ENCODE measurements around the gene MYO3B.
"Not testable (repeated sequence)": the region's sequence is repeated elsewhere in the genome, so short reads cannot be mapped to it uniquely, and the experiment has no call there.

Gene MYO3B

DNA sequence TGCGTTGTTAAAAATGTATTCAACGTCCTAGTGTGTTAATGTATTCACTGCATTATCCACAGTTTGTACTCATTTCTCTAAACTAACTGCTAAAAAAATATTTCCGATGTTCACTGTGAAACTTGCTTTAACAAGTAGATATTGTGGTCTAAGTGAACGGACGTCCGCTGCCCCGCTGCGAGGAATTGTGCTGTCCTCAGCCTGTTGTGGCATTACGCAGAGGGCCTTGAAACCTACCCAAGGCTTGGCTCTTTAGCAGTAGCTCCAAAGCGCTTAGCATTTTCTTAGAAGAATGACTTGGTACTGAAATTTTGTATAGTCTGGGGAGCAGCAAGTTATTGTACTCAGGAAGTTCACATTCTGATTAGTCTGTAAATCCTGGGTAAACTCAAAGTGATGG, 400.7 kb downstream of the MYO3B start:
- no peak for DNase-seq

DNA sequence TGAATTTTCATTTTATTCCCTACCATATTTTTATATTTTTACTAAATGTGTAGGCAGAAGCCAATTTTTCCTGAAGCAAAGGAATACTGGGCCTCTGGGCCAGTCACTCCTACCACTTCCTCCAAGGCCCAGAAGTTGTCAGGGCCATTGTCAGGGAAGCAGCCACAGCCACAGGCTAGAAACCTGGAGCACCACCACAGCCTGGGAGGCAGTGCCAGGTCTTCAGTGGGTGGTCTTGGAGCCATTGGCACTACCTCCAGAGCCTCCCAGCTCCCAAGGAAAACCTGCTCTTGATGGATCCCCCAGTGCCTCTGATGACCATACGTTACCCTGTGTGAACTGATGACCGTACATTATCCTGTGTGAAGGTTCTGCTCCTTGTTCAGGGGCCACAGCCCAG, 401.6 kb downstream of the MYO3B start:
- DNase-seq = no peak

DNA sequence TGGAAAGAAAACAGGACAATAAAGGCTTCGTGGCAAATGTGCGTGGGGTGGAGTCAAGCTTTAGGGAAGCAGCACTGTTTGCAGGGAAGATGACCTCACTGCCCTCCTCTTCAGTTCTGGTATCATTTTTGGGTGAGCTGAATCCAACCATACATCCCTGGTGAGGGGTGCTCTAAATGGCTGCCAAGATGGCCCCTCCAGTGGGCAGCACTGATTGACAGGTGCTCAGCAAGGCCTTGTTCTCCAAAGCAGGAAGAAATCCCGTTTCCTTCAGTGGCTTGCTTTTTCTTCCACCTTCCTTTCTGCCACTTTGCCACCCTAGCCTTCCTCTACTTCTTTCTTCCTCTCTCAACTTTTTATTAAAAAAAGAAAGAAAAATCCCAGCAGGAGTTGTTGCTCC, 404.4 kb downstream of the MYO3B start:
- DNase-seq = no peak

DNA sequence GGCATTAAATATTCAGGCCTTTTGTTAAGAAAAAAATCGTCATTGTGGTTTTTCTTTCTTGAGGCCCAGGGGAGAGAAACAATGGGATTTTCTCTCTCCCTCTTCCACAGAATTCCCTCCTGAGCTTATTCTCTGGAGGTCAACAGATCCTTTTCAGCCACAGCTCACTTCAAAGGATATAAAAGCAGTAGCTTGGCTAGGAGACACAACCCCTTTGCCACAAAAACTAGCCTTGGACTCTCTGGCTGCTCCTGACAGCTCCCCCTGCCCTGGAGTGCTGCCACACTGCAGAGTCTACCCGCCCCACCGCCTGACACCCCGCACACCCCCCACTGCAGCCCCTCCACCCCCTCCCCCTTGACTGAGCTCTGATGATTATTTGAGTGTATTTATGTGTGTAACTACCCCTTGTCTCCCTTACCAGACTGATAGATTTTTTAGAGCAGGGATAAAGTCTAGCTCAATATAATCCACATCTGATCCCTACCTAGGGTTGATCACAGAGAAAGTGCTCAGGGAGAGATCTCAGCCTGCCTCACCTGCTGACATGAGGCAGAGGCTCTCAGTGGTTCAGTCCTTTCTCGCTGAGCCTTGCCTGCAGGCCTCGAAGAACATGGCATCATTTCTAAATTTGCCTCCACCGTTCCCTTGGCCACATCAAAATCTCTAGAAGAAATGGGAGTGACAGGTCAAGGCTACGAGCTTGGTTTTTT, 405.0 kb downstream of the MYO3B start:
- DNase-seq = no peak

DNA sequence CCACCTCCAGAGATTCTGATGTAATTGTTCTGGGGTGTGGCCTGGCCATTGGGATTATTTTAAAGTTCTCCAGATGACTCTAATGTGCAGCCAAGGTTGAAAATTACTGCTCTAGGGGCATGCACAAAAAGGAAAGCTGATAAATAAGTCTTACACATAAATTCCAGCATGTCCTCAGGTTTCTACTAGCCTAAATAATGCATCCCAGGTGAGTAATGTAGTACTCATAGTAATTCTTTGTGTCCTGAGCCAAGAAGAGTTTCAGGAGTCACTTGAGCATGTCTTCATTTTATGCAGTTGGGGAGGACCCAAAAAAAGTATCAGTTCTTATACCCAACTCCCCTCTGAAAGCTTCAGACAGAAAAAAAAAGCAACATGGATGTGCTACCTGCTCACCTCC, 407.1 kb downstream of the MYO3B start:
- DNase-seq = no peak

DNA sequence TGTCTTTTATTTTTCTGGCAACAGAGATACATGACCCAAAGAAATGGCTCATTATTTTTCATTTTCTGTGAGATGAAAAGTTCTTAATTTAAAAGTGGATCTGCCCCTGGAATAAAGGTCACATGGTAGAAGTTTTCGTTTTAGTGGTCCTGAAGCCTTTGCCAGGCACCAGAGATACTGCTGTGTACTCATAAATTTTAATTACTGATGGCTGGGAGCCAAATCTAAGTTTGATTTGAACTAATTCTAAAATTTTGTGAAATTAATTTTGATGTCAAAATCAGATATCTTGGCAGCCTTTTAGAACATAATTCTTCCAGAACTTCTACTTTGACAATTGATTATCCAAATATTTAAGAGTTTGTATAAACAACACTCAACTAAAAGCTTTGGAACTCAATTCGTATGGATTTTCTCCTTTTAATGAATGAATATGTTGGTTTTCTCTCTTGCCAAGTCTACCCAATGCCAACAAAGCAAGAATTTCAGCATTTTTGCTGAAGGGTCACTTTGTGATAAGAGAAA, 408.7 kb downstream of the MYO3B start:
- DNase-seq = no peak

DNA sequence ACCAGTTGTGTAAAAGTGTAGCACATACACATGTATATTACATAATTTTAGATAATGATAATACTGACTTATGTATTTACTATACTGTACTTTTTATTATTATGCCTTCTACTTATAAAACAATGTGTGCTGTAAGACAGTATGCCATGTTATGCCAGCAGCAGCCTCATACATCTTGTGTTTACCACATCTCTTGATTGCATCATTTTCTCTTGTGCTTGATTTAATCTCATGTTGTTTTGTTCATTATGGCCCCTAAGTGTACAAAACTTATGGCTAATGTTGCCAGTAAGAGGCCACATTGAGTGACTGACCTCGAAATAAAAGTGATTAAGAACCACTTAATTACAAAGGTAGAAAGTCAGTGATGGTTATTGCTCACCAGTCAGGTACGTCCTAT, 409.2 kb downstream of the MYO3B start:
- DNase-seq = peak in 1 of 5 experiments; percentile 19

DNA sequence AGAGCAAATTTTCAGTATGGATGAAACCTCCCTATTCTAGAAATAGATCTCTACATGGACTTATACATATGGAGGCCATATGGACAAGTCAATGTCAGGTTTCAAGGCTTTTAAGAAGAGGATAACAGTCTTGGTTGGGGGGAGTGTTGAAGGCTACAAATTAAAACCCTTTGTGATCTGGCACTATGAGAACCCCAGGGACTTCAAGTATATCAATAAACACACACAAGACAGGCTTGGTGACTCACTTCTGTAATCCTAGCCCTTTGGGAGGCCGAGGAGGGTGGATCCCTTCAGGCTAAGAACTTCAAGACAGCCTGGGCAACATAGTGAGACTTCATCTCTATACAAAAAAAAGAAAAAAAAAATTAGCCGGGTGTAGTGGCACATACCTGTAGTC, 410.0 kb downstream of the MYO3B start:
- DNase-seq = no peak

DNA sequence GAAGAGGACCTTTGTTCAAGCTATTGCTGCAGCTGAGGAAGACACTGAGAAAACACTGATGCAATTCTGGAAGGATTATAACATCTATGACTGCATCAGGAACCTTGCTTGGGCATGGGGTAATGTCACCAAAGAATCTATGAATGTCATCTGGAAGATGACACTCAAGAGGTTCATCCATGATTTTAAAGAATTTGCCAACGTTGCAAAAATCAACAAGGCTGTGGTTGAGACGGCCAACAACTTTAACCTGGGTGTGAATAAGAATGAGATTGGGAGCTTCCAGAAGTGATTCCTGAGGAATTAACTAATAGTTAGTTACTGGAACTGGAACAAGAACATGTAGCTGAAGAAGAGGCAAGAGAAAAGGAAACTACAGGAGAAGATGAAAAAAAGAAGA, 410.8 kb downstream of the MYO3B start:
- DNase-seq = no peak

DNA sequence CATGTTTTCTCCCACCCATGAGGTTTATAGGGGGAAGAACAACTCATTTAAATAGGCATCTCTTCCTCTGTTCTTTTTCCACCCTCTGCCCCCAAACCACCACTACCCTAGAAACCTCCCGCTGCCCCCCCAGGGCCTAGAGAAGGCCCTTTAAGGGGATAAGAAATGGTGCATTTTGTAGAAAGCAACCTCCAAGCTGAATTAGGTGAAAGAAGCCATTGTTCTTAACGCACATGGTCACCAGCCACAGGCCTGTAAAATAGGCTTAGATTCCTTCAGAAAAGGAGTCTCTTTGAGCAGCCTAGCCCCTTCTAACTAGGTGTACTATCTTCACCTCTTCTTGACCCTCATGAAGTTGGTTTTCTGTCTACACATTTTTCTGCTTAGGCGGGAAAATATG, 418.6 kb downstream of the MYO3B start:
- DNase-seq = no peak

DNA sequence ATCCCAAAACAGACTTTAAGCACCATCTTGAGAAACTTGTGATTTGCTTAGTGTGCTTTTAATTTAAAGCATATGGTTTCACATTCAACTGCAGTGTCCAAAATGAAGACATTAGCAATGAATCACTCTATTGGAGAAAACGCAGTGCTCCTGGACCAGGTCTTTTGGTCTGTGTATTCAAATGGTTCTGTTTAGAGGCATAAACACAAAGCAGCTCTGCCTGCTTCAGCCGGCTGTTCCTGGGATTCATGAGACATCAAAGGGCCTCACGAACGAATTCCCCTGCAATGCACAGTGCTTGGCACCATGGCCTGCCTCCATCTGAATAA, 420.1 kb downstream of the MYO3B start:
- no peak for DNase-seq

DNA sequence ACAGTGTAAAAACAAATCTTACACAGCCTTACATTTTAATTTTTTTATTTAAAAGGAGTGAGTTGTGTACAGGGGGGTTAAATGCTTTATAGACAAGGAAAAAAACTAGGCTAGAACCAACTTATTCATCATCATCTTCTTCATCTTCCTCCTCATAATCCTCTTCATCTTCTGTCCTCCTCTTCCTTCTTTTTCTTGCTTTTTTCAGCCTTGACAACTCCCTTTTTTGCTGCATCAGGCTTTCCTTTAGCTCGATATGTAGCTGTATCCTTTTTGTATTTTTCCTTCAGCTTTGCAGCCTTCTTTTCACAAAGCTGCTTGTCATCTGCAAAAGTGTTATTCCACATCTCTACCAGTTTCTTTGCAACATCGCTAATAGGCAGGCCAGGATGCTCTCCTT, 423.5 kb downstream of the MYO3B start:
- DNase-seq = no peak

DNA sequence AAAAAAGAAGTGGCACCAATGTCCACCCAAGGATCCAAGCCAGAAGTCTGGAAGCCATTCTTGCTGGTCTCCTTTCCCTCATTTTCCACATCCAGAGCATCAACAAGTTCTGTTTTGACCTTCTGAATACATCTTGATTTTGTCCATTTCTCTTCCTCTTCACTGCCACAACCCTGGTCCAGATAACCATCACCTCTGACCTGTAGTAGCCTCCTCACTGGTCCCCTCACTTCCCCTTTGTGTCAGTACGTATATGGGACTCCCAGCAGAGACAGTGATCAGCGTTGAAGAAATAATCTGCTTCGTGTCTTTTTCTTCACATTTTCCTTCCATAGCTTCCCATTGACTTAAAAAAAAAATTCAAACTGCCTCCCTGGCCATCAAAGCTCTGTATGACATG, 427.9 kb downstream of the MYO3B start:
- DNase-seq = no peak

DNA sequence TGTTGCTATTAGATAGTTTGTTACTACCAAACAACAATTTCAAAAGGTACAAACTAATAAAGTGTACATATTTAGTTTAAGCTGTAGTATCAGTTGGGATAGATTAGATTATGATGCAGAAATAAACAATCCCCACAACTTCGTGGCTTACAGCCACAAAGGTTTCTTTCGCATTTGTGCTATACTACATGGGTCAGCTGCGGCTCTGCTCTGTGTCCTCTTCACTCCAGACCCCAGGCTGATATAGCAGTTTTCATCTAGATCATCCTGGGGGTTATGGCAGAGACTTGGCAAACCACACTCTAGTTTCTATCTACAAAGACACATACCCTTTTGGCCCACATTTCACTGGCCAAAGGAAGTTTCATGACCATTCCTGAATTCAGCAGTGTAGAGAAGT, 429.2 kb downstream of the MYO3B start:
- no peak for DNase-seq

DNA sequence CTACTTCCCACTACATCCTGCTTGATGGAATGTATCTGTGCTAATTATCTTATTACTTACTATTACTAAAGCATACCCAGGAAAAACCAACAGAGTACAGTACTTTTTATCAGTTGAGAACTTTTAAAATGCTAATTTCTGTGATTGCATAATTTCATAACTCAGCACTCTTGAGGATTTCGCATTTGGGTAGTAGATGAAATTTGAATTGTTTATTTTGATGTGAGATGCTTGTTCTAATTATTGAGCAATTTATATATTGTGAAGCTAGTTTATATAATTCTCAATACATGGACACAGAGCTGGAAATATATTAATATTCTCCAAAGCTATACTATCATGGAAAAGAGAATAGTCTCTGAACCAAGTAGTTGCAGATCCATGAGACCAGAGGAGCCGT, 432.7 kb downstream of the MYO3B start:
- no peak for DNase-seq

DNA sequence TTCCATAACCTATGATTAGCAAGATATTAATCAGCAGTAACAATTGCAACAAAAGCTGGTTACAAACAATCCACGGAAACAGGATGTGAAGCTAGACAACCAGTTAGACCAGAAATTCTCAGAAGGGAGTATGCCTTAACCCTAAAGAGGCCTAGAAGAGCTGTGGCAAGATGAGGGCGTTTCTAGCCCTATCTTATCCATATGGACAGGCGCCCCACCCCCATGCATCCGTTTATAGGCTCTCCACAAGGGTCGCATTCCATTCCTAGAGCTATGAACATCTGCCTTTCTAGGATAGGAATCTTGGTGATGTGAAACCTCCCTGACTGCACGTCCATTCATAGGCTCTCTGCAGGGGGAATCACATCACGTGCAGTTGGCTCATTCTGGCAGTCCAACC, 441.0 kb downstream of the MYO3B start:
- not testable (repeated sequence) for DNase-seq

DNA sequence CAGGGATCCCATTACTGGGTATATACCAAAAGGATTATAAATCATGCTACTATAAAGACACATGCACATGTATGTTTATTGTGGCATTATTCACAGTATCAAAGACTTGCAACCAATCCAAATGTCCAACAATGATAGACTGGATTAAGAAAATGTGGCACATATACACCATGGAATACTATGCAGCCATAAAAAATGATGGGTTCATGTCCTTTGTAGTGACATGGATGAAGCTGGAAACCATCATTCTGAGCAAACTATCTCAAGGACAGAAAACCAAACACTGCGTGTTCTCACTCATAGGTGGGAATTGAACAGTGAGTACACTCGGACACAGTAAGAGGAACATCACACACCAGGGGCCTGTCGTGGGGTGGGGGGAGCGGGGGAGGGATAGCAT, 457.1 kb downstream of the MYO3B start:
- DNase-seq = not testable (repeated sequence)

DNA sequence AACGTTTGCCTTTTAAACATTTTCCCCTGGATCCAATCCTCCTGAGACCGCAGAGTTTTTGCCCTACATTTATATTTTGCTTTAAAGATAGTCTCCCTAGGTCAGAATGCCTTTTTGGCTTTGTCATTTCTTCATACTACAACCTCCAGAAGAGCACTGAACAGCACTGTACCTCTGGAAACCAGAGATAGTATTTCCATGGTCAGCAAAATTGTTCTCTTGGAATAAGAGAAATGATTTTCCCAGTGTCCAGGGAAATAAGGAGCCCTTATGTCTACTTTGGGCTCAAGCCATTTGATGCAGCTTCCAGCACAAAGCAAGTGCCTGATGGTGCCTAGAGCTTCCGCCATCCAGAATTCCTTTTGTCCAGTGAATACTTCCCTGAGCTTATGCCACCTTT, 461.7 kb downstream of the MYO3B start:
- no peak for DNase-seq

DNA sequence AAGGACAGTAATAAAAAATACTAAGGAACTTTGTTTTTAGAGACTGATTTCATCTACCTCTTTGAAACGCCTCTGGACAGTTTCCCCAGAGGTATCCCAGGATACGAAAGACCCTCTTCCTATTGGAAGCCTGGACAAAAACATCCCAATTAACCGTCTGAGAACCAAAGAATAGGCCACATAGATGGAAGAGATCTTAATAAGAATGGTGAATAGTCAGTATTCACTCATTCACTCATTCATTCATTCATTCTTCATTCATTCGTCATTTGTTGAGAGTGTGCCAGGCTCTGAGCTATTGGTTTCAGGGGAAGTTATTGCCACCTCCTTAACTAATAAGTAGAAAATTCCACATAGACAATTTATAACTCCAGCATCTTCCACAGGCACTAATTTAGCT, 464.0 kb downstream of the MYO3B start:
- no peak for DNase-seq

DNA sequence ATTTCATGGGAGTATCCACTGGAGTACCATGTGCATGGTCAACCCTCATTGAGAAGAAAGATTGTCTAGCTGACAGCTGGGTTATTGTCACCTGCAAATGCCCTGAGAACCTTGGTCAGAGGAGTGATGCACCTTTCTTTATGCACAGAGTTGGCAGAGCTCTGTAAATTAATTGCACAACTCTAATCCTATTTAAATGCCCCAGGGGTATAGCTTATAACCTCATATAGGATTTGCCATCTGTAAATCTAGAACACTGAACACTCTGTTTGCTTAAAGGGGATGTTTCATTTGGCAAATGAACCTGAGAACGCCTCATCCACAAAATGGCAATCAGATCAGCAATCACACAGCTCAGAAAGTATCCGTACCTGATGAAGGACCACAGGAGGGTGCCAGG, 465.4 kb downstream of the MYO3B start:
- DNase-seq = no peak

DNA sequence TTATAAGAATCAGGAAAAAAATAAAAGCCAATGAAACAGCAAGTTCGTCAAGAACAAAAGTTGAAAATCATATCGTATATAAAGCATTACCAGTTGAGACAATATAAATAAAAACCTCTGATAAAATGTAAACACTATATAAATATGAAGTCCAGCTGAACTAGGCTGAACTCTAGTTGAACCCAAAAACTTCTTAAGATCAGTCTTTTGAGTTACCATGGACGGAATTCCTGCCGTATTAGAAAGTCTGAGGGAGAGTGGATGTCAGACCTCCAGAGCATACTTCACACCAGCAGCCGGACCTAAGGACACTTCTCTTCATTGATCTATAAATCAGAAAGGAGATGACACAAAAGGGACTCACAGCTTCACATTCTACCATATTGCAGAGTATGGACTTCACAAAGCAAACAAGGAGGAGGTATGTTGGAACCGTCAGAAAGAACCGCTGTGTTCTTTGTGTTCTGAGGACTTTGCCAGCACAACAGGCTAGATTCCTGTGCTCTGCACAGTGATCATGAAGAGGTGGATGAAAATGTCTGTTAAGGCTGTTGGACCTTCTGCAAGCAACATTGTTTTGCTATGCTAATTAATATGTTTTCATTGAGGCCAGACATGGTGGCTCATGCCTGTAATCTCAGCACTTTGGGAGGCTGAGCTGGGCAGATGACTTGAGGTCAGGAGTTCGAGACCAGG, 469.9 kb downstream of the MYO3B start:
- no peak for DNase-seq

DNA sequence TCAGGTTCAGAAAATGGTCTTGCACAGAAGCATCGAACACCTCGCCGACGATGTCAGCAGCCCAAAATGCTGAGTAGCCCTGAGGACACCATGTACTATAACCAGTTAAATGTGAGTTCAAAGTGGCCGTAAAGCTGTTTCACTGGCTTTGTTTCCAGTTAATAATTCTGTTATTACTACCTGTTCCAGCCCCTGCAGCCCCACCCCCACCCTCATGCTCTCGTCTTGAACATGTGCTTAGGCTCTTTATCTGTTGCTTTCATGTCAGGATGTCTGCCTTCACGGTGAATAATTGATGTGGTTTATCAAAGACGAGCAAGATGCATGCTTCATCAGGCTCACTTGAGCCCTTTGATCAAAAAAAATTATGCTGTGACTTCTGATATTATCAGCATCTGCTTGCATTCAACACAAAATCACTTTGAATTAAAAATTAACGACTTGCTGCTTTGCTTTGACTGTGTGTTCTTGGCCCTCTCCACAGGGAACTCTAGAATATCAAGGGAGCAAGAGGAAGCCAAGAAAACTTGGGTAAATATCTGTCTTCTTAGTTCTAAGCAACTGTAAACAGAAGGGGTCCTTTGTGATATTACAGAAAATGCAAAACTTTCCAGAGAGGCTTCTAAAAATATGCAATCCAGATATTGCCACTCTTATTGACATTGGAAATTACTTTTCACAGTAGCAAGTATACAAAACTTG, 473.8 kb downstream of the MYO3B start:
- DNase-seq = peak in 3 of 5 experiments; percentile 18 to 73 (median 42)

DNA sequence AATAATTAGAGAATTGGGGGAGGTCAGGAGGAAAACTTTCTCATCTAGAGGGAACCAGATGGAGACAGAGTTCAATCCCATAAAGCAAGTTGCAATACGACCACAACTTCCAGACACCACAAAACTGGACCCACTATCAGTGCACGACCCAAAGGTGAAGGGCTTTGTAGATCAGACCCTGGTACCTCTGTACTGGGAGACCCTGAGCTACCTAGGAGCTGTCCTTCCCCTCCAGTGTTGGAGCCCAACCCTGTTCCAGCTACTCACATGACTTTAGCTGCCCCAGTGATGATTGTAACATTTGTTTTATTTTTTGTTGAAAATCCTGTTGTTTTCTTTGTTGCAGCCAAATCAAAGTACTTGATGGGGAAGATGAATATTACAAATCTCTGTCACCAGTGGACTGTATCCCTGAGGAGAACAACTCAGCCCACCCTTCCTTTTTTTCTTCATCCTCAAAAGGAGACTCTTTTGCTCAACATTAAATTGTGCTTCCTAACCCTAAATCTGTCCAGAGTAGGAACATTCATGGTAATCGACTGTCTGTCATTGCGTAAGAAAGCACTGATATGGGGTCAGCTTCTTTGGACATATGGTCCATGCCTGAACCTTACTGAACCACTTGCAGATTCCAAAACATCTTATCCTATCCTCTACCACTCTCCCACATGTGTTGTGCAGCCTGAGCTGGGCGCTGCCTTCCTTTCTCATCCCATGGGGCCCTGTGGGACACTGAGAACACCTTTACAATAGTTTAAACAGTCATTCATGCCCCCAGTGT, 474.9 kb downstream of the MYO3B start:
- DNase-seq = no peak

All from T-helper 2 cell (primary cell).